GM19468 (cell line): Measurements from ENCODE around the gene SAMD5.
A peak's percentile ranks its signal among the peaks of the same experiment; 100 is the strongest.

ENCODE experiments used
- ATAC-seq: cut with Tn5 transposase; IDR thresholded peaks from one replicate; pipeline ENCODE4 v1.9.1; 2021; ENCODE audit warnings: mild to moderate bottlenecking, moderate library complexity, moderate number of reproducible peaks; ENCODE audit not compliant: unreplicated experiment; ENCODE audit errors: extremely low read depth

The SAMD5 gene

GRCh38 chr6:147508042-147508865, at the start of gene SAMD5:
SAMD5 (plus strand) TSS chr6:147508690; CDS start chr6:147508929, 239 bp downstream.
- peak; percentile 34 for ATAC-seq

- no peak for ATAC-seq
Observed at GRCh38 chr6:147459780-147460179, 48.7 kb upstream of the SAMD5 start.

- no peak for ATAC-seq
Observed at GRCh38 chr6:147463651-147464050, 44.8 kb upstream of the SAMD5 start.

GRCh38 chr6:147467428-147467827, 41.1 kb upstream of the SAMD5 start:
- ATAC-seq: no peak

- ATAC-seq: no peak
Observed at GRCh38 chr6:147467886-147468285, 40.6 kb upstream of the SAMD5 start.

- no peak for ATAC-seq
Observed at GRCh38 chr6:147468634-147469033, 39.9 kb upstream of the SAMD5 start.

- ATAC-seq: no peak
Observed at GRCh38 chr6:147479857-147480256, 28.6 kb upstream of the SAMD5 start.

- ATAC-seq: no peak
Observed at GRCh38 chr6:147486683-147487082, 21.8 kb upstream of the SAMD5 start.

- no peak for ATAC-seq
Observed at GRCh38 chr6:147497472-147497871, 11.0 kb upstream of the SAMD5 start.

- ATAC-seq: no peak
Observed at GRCh38 chr6:147503587-147503986, 4.9 kb upstream of the SAMD5 start.

- no peak for ATAC-seq
Observed at GRCh38 chr6:147504848-147505247, 3.6 kb upstream of the SAMD5 start.

GRCh38 chr6:147506704-147507114, 1.8 kb upstream of the SAMD5 start:
- no peak for ATAC-seq

GRCh38 chr6:147507162-147508041, 1.1 kb upstream of the SAMD5 start:
- ATAC-seq: no peak

- no peak for ATAC-seq
Observed at GRCh38 chr6:147508866-147509608, 547 bp downstream of the SAMD5 start.

GRCh38 chr6:147509891-147510290, 1.4 kb downstream of the SAMD5 start:
- ATAC-seq: peak; percentile 55

GRCh38 chr6:147510929-147511590, 2.6 kb downstream of the SAMD5 start:
- no peak for ATAC-seq

GRCh38 chr6:147514831-147515230, 6.3 kb downstream of the SAMD5 start:
- no peak for ATAC-seq

- ATAC-seq: no peak
Observed at GRCh38 chr6:147515327-147515726, 6.8 kb downstream of the SAMD5 start.

GRCh38 chr6:147522597-147522996, 14.1 kb downstream of the SAMD5 start:
- ATAC-seq: no peak
